GM19455 (cell line): ENCODE results near the gene COL5A1.

Experiments used
- ATAC-seq: cut with Tn5 transposase; IDR thresholded peaks from one replicate; pipeline ENCODE4 v1.9.1; 2021; ENCODE audit not compliant: unreplicated experiment

COL5A1 gene

GRCh38 chr9:134886413-134886913, 244.9 kb downstream of the COL5A1 start:
- no peak for ATAC-seq

- ATAC-seq, result no peak
These were observed 245.6 kb downstream of the COL5A1 start for GRCh38 chr9:134887219-134887618.

DNA sequence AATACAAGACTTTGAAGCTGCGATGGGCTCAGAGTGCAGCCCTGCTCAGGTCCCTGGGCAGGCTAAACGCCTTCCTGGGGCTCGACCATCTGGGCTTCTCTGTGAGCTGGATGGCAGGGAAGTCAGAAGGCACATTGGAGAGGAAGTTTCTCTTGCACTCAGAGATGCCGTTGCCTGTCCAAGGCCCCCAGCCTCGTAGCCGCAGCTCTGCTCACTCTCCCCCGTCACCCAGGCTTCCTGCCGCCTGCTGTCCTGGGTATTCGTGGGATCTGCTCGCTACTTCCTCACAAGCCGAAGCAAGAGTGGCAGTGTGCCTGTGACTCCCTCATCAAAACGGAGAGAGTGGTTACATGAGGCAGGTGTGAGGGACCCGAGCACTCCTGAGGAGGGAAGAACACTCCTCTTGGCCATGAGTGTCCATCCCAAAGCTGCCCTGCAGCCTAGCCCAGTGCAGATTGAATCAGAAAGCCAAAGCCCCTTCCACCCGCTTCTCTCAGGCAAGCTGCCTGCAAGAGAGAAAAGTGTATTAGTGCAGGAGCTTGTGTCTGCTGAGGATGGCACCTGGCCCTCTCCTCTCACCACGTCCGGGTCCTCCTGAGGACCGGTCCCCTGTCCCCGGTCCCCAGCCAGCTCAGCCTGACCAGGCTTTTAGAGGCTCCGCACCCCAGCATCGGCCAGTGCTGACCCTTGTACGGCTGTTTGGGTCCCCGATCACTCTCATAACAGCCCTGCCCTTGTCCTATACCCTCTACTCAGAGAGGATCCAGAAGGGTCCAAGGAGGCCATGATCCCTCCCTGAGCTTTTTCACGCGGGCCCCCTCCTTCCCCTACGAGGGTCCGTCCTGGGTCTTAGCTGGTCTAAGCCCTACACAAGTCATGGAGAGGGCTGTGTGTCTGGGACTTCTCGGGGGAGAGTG, 246.3 kb downstream of the COL5A1 start:
- ATAC-seq, result no peak

GRCh38 chr9:134888603-134889190, 247.1 kb downstream of the COL5A1 start:
- no peak for ATAC-seq

DNA sequence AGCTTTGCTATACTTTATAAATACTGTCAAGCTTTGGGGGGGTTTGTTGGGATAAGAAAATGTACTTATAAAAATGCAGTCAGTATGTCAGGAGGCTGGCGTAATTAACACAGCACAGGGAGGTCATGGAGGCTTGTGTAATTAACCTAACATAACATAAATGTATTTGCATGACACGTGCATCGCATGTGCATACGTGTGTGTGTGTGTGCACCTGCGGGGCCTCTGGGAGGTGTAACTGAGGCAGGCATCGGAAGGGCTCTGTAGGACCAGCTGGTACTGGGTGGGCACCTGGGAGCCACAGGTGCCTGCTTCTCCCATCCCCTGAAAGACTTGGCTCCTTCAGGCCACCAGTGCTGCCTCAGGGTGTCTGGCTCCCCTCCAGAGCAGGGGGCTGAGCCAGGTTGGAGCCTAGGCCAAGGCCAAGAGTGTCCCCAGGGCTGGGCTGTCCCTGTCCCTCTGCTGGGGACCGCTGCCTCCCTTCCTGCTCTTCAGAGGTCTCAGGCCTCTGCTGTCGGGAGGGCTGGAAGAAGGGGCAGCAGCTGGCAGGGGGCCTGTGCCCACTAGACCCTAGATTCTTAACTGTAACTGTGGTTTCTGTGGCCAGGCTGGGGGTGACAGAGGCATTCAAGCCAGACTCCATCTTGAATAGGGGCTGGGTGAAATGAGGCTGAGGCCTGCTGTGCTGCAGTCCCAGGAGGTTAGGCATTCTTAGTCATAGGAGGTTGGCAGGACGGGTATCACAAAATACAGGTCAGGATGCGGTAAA, 248.0 kb downstream of the COL5A1 start:
- ATAC-seq, result no peak

DNA sequence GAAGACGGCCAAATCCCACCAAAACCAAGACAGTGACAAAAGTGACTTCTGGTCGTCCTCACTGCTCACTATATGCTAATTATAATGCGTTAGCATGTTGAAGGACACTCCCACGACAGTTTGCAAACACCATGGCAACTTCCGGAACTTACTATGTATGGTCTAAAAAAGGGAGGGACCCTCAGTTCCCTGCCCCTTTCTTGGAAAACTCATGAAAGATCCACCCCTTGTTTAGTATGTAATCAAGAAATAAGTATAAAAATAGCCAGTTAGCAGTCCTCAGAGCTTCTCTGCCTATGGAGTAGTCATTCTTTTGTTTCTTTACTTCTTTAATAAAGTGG, 248.5 kb downstream of the COL5A1 start:
- ATAC-seq, result no peak

GRCh38 chr9:134891053-134891452, 249.4 kb downstream of the COL5A1 start:
- ATAC-seq, result no peak

- ATAC-seq, result no peak
These were observed 250.1 kb downstream of the COL5A1 start for GRCh38 chr9:134891713-134892112.

GRCh38 chr9:134892221-134892620, 250.6 kb downstream of the COL5A1 start:
- no peak for ATAC-seq

GRCh38 chr9:134892820-134893420, 251.3 kb downstream of the COL5A1 start:
- ATAC-seq, result no peak
